Memory B cell (primary cell): ENCODE data around the gene SLC7A5.
"Not testable (repeated sequence)": the region's sequence is repeated elsewhere in the genome, so short reads cannot be mapped to it uniquely, and the experiment has no call there.

Experiments
- ATAC-seq: fragments of 150-1000 bp; cut with Tn5 transposase; 2 replicates; pipeline ENCODE4 v1.10.0; 2021; ENCODE audit warnings: low read depth, mild to moderate bottlenecking, moderate library complexity
- DNase-seq, 2 donors: peaks; one replicate each; pipeline ENCODE4 v3.0.0; 2022; ENCODE audit warnings: low spot score in 2 of 2
- H3K27ac Mint-ChIP-seq: one replicate; pipeline ENCODE4 v1.8.0; 2022; ENCODE audit warnings: mild to moderate bottlenecking, moderate library complexity, mixed read lengths
- H3K27me3 Mint-ChIP-seq: one replicate; pipeline ENCODE4 v1.8.0; 2022; ENCODE audit warnings: mixed read lengths
- H3K36me3 Mint-ChIP-seq: one replicate; pipeline ENCODE4 v1.8.0; 2022; ENCODE audit warnings: mild to moderate bottlenecking, mixed read lengths
- H3K4me1 Mint-ChIP-seq: one replicate; pipeline ENCODE4 v1.8.0; 2022; ENCODE audit warnings: mixed read lengths
- H3K4me3 Mint-ChIP-seq: one replicate; pipeline ENCODE4 v1.8.0; 2022; ENCODE audit warnings: mild to moderate bottlenecking, moderate library complexity, mixed read lengths
- H3K9me3 Mint-ChIP-seq: one replicate; pipeline ENCODE4 v1.8.0; 2022; ENCODE audit warnings: mixed read lengths

Gene SLC7A5

DNA sequence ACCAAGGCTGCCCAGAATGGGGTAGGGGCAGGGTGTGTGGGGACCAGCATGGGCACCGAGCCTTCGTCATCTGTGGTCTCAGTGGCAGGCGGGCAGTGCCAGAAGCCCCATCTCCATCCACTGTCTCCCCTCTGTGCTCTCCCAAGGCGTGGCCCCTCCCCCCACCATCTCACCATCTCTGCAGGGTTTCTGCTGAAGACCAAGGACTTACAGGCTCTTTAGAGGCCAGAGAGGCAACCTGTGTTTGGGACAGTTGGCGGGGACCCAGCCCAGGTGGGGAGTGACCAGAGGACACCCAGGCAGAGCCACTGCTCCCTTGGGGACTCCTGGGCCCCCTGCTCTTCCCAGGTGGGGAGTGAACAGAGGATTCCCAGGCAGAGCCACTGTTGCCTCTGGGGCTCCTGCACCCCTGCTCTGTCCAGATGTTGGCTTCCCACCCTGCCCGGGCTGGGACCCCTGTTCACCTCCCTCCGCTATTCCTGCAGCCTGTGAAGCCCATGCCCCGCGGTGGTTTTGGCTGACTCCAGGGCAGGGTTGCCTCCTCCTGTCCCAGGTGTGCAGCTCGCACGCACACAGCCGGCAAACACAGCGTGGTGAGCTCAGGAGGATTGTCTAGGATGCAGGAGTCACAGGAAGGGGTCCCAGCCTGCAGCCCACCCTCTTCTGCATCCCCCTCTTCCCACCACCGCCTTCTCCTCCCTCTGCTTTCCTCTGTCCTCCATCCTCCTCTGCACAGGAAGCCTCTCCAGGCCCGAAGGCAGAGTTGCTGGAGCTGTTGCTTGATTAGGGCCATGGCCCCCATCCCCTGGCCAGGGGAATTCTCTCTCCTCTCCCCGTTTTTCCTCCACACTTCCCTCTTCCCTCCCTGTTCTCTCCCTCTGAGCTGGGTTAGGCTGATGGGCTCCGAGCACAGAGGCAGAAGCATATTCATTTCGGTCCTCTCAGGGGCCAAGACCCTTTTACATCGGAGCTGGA is 45.0 kb downstream of the SLC7A5 start:
- H3K36me3 Mint-ChIP-seq = no peaks in the 10 kb centered on the region
- no peaks in the 10 kb centered on the region for H3K9me3 Mint-ChIP-seq
- no peak overlapping the region for H3K27ac Mint-ChIP-seq
- no peak overlapping the region for H3K4me3 Mint-ChIP-seq
- H3K4me1 Mint-ChIP-seq = peaks cover 4% of the 10 kb centered on the region
- DNase-seq = no peak
- H3K27me3 Mint-ChIP-seq = peaks cover 3% of the 10 kb centered on the region
- no peak for ATAC-seq

DNA sequence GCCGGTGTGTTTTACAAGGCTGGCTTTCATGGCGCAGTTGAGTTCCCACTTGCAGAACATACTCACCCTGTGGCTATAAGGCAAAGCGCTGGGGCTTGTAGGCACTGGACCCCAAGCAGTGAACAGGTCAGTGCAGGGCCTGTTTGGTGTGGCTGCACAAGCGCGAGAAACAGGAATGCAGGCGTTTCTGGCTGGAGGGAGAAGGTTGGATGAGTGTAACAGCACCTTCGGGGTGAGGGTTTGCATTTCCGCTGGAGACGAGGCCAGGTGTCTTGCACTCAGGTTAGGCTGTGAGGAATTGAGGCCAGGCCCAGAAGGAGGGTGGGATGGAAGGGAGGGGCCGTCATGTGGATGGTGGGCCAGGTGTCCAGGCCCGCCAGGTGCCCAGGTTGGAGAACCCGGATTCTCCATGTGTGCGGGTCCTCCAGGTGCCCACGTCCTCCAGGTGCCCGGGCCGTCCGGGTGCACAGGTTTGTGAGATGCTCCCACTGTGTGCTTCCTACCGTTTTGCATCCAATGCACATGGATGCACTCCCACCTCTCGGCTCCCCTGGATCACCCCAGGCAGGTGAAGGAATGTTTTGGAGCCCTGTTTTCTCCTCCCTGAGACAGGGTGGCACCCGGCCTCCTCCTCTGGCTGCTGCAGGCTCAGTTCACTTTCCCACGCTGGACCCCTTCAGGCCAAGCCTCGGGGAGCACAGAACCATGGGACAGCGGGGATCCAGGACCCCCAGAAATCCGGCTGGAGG is 46.0 kb downstream of the SLC7A5 start:
- Mint-ChIP-seq H3K27me3 (peaks cover 3% of the 10 kb centered on the region), H3K27ac (no peak overlapping the region)
- ATAC-seq = no peak

DNA sequence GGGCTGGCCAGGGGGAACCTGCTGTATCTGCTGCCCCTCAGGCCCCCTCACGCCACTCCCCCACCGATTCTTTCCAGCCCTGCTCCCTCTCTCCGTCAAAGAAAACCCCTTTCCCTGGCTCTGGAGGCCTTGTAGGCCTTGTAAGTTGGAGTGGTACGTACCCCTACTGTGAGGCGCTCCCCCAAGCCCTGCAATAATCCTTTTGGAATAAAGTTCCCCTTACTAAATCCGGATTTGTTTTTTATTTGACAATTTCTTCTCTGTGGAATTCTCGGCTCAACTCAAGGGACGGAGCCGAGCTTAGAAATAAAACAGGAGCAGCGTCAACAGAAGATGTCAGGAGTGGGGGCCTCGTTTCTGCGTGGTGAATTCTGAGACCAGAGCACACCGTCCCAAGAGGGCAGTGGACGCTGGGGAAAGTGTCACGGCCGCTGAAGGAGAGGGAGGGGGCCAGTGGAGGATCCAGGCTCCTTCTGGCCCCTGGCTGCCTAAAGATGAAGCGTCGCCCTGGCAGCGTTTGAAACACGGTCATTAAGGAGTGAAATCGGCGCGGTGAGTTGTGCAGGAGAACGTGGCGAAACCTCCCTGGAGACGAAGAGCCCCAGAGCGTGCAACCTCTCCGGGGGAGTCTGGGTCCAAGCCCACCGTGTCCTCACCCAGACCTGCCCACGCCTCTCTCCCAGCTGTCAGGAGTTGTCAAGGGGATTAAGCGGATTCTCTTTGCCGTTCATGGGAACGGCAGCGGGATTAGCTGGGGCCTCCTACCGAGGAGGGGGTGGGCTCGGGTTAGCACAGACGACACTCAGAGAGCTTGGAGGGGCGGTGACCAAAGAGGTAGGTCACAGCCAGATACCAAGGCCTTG is 47.0 kb downstream of the SLC7A5 start:
- Mint-ChIP-seq H3K36me3 (no peaks in the 10 kb centered on the region), H3K4me1 (peaks cover 4% of the 10 kb centered on the region), H3K27ac (no peak overlapping the region), H3K9me3 (no peaks in the 10 kb centered on the region), H3K4me3 (no peak overlapping the region), H3K27me3 (peaks cover 3% of the 10 kb centered on the region)
- DNase-seq (no peak), ATAC-seq (no peak)

More for the DNA sequence above, 46.0 kb downstream of the SLC7A5 start:
- no peak for DNase-seq
- no peak overlapping the region for H3K4me3 Mint-ChIP-seq
- no peaks in the 10 kb centered on the region for H3K9me3 Mint-ChIP-seq
- H3K36me3 Mint-ChIP-seq = no peaks in the 10 kb centered on the region
- peaks cover 4% of the 10 kb centered on the region for H3K4me1 Mint-ChIP-seq

DNA sequence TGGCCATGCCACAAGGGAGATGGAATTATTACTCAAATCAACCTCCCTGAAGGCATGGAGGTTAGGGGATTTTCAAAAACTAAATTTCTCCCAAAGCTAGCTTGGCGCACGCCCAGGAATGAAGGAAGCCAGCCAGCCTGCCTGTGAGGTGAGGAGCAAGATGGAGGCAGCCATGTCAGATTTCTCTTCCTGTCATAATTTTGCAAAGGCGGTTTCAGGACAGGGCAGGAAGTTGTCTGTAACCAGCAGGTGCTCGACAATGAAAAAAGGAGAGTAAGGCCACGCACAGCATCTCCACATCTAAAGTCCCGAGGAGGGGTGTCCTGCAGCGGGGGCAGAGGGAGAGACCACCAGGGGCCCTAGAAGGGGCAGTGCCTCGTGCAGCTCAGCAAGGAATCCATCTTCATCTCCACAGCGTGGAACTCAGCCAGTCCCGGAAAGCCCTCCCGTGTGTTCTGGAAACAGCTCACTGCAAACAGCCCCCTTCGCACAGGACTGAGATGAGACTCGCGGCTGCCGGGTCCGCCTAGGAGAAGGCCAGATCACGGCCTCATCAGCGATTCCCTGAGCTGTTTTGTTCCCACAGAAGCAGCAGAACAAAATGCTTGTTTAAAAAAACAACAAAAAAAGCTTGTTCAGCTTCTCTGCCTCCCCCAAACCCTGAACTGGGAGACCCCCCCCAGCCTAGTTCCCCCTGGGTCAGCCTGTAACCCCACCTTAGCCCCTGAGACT is 47.8 kb downstream of the SLC7A5 start:
- Mint-ChIP-seq H3K9me3 (no peaks in the 10 kb centered on the region), H3K27ac (no peak overlapping the region), H3K27me3 (peaks cover 3% of the 10 kb centered on the region), H3K4me3 (no peak overlapping the region), H3K4me1 (peaks cover 4% of the 10 kb centered on the region), H3K36me3 (no peaks in the 10 kb centered on the region)
- ATAC-seq (no peak), DNase-seq (no peak)

DNA sequence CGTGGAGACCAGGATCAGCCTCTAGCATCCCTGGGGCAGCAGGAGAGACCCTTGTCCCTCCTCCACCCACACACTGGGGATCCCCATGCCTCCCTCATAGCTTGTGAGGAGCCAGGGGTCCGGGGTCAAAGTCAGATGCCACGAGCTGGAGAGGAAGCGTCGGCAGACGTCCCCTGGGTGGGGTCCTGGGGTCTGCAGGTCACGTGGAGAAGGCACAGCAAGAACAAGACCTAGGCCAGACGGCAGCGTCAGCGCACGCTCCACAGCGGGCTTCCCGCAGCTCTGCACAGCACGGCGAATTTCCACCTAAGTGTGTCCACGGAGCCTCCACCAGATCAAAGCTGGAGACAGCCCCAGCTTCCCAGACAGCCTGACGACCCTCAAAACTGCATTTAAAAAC is 49.3 kb downstream of the SLC7A5 start:
- no peak for DNase-seq
- Mint-ChIP-seq H3K4me3 (no peak overlapping the region), H3K4me1 (peaks cover 4% of the 10 kb centered on the region), H3K27ac (no peak overlapping the region), H3K9me3 (no peaks in the 10 kb centered on the region), H3K27me3 (peaks cover 3% of the 10 kb centered on the region), H3K36me3 (no peaks in the 10 kb centered on the region)
- no peak for ATAC-seq

DNA sequence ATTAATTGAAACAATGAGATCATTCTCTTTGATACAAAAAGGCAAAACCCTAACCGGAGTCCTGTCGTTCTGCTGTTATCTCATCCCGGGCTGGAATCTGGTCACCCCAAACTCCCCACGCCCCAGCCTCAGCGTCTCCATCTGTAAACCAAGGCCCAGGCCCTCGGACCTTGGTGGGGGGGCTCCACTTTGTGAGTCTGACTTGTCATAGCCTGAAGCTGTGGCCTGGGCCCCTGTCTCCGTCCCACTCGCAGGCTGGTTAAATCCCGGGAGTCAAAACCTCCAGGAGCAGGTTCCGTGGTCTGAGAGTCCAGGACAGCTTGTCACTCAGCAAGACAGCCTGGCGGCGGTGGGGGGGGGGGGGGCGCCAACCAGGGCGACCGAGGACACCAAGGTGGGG is 50.0 kb downstream of the SLC7A5 start:
- Mint-ChIP-seq H3K4me1 (peaks cover 4% of the 10 kb centered on the region), H3K4me3 (no peak overlapping the region), H3K27ac (no peak overlapping the region), H3K36me3 (no peaks in the 10 kb centered on the region), H3K27me3 (no peaks in the 10 kb centered on the region), H3K9me3 (no peaks in the 10 kb centered on the region)
- DNase-seq (no peak), ATAC-seq (no peak)

DNA sequence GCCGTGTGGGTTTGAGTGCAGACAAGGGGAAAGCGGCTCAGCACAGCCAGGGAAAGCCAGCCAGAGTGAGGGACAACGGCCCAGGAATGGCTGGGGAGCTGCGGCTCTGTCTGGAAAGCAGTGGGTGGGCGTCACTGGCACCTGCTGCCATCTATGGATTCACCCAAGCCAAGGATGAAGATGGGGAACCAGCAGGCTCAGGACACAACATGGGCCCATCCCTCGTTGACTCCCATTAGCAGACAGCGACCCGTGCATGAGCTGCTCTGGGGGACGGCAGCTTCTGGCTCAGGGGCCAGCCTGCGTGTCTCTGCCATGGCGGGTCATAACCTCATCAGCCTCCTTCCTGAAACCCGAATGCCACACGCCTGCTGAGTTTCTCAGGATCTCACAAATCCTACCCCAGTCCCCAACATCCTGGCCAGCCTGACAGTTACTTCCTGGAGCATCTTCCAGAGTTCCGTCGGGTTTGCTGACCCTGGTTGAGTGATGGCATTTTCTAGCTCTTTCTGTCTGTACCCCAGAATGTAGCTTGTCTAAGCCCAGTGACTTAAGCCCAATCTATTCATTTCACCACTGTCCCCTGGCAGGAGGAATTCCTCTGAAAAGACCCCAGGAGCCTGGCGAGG is 50.7 kb downstream of the SLC7A5 start:
- H3K9me3 Mint-ChIP-seq = no peaks in the 10 kb centered on the region
- peaks cover 4% of the 10 kb centered on the region for H3K4me1 Mint-ChIP-seq
- no peak overlapping the region for H3K27ac Mint-ChIP-seq
- no peaks in the 10 kb centered on the region for H3K36me3 Mint-ChIP-seq
- no peaks in the 10 kb centered on the region for H3K27me3 Mint-ChIP-seq
- no peak overlapping the region for H3K4me3 Mint-ChIP-seq
- ATAC-seq (no peak), DNase-seq (no peak)

DNA sequence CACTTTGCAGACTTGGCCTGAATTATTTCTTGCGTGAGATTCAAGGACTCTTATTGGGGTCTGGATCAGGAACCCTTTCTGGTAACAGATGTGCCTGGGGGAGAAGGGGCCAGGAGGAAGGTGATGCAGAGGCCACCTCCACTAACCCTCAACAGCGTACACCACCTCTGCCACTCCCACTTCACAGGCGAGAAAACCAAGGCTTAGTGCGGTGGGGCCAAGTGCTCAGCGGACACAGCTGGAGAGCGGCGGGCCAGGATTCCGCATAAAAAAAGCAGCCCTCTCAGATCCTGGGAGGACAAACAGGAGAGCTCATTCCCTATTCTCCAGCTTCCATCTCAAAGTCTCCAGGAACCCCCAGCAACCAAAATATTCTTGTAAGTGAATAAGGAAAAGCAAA is 51.4 kb downstream of the SLC7A5 start:
- no peaks in the 10 kb centered on the region for H3K9me3 Mint-ChIP-seq
- no peak overlapping the region for H3K4me3 Mint-ChIP-seq
- no peak overlapping the region for H3K27ac Mint-ChIP-seq
- peaks cover 4% of the 10 kb centered on the region for H3K4me1 Mint-ChIP-seq
- DNase-seq (no peak), ATAC-seq (no peak)
- no peaks in the 10 kb centered on the region for H3K36me3 Mint-ChIP-seq
- no peaks in the 10 kb centered on the region for H3K27me3 Mint-ChIP-seq

DNA sequence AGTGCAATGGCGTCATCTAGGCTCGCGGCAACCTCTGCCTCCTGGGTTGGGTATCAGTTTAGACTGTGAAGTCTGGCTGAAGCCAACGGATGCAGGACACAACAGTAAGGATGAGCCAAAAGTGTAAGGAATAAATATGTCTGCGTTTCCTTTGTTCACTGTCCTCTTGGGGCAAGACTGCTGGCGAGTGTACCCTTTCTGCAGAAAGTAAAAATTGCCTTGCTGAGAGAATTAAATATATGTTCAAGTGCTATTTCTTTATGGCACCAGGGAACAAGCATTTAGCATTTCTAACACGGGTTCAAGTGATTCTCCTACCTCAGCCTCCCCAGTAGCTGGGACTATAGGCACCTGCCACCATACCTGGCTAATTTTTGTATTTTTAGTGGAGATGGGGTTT is 51.9 kb downstream of the SLC7A5 start:
- H3K4me3 Mint-ChIP-seq, ATAC-seq, H3K27me3 Mint-ChIP-seq, H3K4me1 Mint-ChIP-seq, DNase-seq, H3K36me3 Mint-ChIP-seq, H3K27ac Mint-ChIP-seq, H3K9me3 Mint-ChIP-seq: not testable (repeated sequence)

DNA sequence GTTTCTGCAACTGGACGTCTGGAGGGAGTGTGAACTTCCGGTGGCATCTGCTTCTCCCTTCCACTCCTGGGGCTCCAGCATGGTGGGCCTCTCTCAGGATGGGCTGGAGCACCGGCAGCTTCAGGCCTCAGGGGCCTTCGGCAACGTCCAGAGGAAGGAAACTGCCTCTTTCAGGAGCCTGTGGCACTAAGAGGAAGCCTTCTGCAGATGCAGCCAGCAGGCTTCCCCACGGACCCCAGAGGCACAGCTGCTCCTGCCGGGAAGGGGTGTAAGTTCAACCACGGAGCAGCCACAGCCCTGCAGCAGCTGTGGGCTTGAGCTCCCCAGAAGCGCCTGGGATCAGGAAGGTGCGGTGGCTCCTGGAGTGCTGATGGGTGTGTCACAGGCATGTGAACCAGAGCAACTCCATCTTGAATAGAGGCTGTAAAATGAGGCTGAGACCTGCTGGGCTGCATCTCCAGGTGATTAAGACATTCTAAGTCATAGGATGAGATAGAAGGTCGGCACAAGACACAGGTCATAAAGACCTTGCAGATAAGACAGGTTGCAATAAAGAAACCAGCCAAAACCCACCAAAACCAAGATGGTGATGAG is 52.7 kb downstream of the SLC7A5 start:
- DNase-seq = no peak
- no peaks in the 10 kb centered on the region for H3K9me3 Mint-ChIP-seq
- H3K4me3 Mint-ChIP-seq = no peak overlapping the region

DNA sequence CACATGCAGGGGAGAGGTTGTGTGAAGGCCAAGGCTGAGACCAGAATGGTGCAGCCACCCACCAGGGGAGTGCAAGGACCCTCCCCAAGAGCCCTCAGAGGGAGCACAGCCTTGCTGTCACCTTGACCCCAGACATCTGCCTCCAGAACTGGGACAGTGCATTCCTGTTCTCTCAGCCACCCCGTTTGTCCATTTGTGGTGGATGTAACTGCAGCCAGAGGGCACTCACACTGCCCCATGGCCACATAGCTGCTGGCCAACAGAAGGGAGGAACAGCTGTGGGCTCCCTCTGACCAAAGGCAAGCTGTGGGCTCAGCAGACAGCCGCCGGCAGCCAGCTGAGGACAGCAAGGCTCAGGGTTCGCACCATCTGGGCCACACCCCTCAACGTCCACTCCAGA is 53.7 kb downstream of the SLC7A5 start:
- H3K27me3 Mint-ChIP-seq = no peaks in the 10 kb centered on the region
- no peak overlapping the region for H3K4me3 Mint-ChIP-seq
- H3K36me3 Mint-ChIP-seq = no peaks in the 10 kb centered on the region
- DNase-seq = no peak
- ATAC-seq = no peak
- no peak overlapping the region for H3K27ac Mint-ChIP-seq
- peaks cover 16% of the 10 kb centered on the region for H3K4me1 Mint-ChIP-seq
- H3K9me3 Mint-ChIP-seq = no peaks in the 10 kb centered on the region

More for the DNA sequence above, 52.7 kb downstream of the SLC7A5 start:
- H3K27ac Mint-ChIP-seq = no peak overlapping the region
- no peak for ATAC-seq
- H3K4me1 Mint-ChIP-seq = peaks cover 10% of the 10 kb centered on the region
- H3K36me3 Mint-ChIP-seq = no peaks in the 10 kb centered on the region
- H3K27me3 Mint-ChIP-seq = no peaks in the 10 kb centered on the region

DNA sequence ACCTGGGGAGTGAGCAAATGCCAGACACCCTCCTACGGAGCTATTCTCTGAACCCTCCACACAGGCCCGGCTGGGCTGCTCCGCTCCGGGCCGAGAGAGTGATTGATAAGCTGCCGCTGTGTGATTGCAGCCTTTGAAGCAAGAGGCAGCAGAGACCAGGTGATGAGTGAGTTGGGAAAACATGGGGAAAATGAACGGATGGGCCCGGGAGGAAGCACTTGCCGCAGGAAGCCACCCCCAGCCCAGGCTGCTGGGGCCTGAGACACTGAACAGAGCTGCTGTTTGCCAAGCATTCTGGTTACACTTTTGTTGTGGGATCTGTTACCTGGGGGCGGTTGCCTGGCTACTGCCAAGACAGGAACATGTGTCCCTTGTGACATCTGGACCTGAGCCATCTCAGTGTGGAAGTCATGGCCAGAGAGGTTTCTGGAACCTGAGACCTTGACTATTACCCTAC is 57.1 kb downstream of the SLC7A5 start:
- Mint-ChIP-seq H3K4me1 (peaks cover 41% of the 10 kb centered on the region), H3K27me3 (no peaks in the 10 kb centered on the region), H3K27ac (no peak overlapping the region), H3K4me3 (no peak overlapping the region), H3K36me3 (no peaks in the 10 kb centered on the region), H3K9me3 (no peaks in the 10 kb centered on the region)
- ATAC-seq = no peak
- no peak for DNase-seq
